Suppressor macrophage (primary cell): ENCODE measurements around the gene ABCA13.
"Not testable (repeated sequence)": the region's sequence is repeated elsewhere in the genome, so short reads cannot be mapped to it uniquely, and the experiment has no call there.

ENCODE experiments used
- DNase-seq, 4 experiments: peaks; one replicate each; pipeline ENCODE4 v3.0.0-alpha.2; 2020 to 2022
- total RNA-seq, 17 experiments: gene quantifications; one replicate each; lab custom pipeline; 2026; ENCODE audit warnings: mixed read lengths in 6 of 17, inconsistent platforms in 3 of 17; lab: John Stamatoyannopoulos, UW

Gene ABCA13, protein sequence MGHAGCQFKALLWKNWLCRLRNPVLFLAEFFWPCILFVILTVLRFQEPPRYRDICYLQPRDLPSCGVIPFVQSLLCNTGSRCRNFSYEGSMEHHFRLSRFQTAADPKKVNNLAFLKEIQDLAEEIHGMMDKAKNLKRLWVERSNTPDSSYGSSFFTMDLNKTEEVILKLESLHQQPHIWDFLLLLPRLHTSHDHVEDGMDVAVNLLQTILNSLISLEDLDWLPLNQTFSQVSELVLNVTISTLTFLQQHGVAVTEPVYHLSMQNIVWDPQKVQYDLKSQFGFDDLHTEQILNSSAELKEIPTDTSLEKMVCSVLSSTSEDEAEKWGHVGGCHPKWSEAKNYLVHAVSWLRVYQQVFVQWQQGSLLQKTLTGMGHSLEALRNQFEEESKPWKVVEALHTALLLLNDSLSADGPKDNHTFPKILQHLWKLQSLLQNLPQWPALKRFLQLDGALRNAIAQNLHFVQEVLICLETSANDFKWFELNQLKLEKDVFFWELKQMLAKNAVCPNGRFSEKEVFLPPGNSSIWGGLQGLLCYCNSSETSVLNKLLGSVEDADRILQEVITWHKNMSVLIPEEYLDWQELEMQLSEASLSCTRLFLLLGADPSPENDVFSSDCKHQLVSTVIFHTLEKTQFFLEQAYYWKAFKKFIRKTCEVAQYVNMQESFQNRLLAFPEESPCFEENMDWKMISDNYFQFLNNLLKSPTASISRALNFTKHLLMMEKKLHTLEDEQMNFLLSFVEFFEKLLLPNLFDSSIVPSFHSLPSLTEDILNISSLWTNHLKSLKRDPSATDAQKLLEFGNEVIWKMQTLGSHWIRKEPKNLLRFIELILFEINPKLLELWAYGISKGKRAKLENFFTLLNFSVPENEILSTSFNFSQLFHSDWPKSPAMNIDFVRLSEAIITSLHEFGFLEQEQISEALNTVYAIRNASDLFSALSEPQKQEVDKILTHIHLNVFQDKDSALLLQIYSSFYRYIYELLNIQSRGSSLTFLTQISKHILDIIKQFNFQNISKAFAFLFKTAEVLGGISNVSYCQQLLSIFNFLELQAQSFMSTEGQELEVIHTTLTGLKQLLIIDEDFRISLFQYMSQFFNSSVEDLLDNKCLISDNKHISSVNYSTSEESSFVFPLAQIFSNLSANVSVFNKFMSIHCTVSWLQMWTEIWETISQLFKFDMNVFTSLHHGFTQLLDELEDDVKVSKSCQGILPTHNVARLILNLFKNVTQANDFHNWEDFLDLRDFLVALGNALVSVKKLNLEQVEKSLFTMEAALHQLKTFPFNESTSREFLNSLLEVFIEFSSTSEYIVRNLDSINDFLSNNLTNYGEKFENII (N-terminal part only)
- total RNA-seq = 0 to 10.0 (median 0.14) reads per million in 17 experiments

DNA sequence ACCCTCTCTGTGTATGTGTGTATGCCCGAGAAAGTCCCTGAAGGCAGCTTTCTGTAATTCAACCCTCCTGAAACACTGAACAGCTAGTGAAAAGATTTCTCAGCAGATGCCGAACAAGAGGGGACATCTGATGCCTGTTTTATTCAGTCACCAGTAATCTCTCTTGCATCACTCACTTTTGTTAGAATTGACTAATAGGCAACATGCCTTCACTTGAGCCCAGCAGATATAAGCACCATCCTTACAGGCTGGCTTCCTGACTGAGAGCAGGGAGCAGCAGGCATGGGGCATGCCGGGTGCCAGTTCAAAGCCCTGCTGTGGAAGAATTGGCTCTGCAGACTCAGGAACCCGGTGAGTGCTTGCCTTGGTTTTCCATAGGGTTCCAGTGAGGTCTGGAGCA is at the start of gene ABCA13:
Gene ABCA13 (plus strand): TSS at position 257 of the 400 bp plus-strand sequence. CDS start 26 bp downstream, at position 283.
- peak in 1 of 4 experiments; percentile 2 for DNase-seq

DNA sequence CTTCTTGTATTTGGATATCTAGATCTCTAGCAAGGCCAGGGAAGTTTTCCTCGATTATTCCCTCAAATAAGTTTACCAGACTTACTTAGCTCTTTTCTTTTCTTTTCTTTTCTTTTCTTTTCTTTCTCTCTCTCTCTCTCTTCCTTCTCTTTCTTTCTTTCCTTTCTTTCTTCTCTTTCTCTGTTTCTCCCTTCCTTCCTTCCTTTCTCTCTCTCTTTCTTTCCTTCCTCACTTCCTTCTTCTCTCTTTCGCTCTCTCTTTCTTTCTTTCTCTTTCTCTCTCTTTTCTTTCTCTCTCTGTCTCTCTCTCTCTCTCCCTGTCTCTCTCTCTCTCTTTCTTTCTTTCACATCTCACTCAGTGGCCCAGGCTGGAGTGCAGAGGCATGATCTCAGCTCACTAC is 45.2 kb upstream of the ABCA13 start:
- no peak for DNase-seq

DNA sequence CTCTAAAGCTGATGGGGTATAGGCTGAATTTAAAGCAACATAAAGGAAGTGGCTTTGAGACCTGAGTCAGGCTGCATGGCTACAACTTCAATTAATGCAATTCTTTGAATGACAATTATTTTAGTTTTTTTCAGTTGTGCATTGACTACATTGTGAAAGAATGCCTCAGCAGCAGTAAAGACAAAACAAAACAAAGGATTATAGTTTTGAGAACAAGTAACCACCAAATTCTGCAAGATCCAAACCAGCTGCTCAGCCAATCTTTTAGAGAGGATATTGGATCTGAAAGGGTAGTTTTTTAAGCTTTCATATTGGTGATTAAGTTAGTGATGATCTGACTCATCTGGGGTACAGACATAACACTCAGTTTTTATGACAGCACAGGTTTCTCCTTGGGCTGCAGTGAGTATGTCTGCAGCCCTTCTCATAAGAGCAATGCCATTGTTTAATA is 40.6 kb upstream of the ABCA13 start:
- no peak for DNase-seq

DNA sequence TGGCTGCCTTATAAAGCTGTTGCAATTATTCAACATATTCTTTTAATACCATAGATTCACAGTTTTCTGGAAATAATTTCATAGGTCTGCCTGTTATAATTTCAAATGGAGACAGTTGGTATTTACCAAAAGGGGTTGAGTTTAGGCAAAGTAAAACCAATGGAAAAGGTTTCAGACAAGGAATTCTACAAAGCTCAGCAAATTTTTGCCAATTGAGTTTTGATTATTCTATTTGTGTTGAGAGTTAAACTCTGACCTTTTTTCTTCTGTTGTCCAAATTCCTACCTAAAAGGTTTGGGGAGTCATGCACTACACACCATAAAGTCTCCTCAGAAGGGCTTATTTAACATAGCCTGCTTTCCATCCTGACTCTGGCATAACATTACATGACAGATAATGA is 38.5 kb upstream of the ABCA13 start:
- DNase-seq = no peak

DNA sequence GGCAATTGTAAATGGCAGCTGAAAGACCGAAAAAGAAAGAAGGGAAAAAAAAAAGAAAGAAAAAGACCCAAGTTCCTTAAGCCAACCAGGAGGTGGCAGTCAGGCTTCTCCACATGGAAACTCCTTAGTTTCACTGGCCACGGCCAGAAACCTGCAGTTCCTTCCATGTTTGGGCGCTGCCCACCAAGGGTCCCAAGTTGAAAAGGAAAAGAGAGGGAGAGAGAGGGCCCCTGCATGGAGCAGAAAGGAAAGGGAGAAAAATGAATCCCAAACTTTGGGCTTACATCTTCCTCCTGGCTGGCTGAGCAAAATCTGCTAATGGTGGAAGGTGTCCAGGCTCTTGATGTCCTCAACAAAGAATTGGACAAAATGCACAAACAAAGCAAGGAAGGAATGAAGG is 31.8 kb upstream of the ABCA13 start:
- peak in 3 of 4 experiments; percentile 19 to 36 (median 34) for DNase-seq

DNA sequence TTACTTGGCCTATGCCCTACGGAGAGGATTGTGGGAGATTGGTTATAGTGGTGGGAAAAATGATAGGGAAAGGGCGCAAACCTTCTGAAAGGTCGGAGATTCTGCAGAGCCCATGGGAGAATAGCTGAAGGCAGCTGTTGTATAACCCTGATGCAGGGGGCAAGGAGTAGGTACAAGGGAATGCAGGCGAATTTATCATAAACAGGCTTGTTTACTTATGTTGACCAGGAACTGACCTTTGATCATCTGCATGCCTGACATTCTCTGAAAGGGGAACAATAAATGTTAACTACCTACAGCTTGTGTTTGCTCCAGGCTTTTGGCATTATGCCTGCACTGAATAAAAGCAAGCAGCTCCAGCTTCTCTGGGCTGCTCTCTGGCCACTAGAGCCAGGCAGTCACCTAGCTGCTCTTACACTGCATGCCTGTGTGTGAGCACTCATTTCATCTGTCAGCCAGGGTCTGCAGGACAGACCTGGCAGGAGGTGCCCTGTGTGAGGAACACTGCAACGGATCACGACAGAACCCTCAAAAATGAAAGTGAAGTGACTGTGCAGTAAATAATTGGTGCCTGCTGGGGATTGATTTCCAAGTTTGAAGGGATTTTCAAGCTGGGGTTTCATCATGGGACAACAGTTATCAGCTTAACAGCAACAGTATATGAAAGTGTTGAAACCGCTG is 31.1 kb upstream of the ABCA13 start:
- peak; percentile 36 to 78 (median 65) for DNase-seq

DNA sequence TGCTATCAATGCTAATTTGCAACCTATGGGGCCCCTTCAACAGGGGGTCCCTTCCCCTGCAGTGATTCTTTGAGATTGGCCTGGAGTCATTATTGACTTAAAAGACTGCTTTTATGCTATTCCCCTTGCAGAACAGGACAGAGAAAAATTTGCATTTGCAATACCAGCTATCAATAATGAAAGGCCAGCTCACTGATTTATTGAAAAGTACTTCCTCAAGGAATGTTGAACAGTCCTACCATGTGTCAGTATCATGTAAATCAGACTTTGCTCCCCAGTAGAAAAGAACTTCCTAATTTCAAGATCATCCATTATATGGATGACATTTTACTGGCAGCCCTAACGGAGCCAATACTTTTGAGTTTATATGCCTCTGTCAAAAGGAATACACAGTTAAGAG is 29.7 kb upstream of the ABCA13 start:
- DNase-seq = no peak

DNA sequence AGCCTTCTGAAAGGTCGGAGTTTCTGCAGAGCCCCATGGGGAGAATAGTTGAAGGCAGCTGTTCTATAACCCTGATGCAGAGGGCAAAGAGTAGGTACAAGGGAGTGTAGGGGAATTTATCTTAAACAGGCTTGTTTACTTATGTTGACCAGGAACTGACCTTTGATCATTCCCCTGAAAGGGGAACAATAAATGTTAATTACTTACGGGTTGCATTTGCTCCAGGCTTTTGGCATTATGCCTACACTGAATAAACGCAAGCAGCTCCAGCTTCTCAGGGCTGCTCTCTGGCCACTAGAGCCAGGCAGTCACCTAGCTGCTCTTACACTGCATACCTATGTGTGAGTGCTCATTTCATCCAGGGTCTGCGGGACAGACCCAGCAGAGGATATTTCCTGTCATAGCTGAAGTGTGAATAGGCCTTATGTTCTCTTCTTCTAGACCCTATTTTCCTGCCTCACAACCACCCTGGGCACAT is 26.9 kb upstream of the ABCA13 start:
- DNase-seq = peak; percentile 5 to 62 (median 40)

DNA sequence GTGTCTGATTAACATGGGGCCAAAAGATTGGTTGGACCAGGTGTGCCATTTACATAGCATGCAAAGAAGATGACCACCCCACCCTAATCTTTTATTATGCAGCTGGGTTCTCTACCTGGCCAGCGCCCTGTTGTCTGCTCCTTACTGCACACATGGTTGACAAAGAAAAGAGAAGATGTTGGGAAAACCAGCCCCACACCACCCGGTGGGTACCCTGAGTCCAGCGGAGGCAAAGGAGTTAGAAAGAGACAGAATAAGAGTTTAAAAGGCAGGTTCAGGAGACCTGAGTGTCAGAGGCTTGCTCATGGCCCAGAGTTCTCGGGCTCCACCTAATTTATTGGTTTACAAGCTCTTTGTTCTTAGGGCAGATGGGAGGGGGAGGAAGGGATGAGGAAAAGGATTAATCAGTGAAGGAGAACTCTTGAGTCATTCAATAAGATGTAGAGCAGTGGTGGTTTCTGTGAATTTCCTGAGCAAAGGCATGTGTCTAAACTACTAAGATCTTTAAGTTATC is 24.1 kb upstream of the ABCA13 start:
- no peak for DNase-seq

DNA sequence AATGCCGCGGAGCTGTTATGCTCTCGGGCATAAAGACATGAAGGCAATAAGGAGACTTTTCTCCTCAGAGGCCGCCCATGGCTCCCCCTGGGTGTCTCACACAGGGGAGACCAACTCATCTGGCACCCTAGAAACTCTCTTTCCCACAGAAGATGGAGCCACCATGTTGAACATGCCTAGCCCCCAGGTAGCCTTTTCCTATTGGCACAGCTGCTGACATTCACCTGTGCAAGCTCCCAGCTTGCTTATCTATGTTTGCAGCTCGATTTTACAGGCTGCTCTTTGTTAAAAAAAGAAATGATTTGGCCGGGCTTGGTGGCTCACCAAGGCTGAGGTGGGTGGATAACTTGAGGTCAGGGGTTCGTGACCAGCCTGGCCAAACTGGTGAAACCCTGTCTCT is 23.6 kb upstream of the ABCA13 start:
- not testable (repeated sequence) for DNase-seq

DNA sequence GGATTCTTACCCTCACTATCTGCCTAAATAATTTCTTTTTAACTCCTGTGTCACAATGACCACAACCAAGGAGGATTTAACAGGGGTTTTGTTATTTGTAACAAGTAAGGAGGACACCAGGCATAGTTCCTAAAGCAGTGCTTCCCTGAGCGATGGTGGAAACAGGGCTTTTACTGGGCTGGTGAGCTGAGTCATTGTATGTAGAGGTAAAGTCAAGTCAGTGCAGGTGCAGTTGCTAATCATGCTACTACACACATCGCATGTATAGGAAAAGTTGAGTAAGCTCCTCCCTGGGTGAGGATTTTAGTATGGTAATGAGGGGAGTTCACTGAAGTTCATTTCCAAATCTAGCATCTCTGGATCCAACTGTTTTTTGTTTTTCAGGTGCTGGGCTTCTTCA is 22.9 kb upstream of the ABCA13 start:
- DNase-seq = no peak

DNA sequence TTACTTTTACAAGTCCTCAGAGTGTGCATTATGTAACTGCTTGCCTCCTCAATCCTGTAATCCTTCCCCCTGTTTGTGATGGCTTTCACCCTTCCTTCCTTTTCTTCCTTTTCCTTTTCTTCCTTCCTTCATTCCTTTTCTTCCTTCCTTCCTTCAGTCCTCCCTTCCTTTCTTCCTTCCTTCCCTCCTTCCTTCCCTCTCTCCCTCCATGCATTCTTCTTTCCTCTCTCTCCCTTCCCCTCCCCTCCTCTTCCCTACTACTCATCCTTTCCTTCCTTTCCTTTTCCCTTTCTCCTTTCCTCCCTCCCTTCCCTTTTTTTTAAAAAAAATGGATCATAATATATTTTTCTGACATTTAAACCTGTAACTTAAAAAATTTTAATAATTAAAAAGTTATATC is 22.2 kb upstream of the ABCA13 start:
- DNase-seq = no peak

DNA sequence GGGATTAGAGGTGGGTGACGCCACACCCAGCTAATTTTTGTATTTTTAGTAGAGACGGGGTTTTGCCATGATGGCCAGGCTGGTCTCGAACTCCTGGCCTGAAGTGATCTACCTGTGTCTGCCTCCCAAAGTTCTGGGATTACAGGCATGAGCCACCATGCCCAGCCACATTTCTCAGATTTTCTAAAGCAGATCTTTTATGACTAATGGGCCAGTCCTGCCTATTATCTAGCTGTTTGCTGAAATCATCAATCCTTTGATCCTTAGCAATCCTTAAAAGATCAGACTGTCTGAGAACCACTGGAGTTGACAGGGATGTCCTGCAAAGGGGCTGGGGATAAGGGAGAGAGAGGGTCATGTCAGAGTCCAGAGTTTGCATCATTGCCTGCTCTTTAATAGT is 21.2 kb upstream of the ABCA13 start:
- no peak for DNase-seq

DNA sequence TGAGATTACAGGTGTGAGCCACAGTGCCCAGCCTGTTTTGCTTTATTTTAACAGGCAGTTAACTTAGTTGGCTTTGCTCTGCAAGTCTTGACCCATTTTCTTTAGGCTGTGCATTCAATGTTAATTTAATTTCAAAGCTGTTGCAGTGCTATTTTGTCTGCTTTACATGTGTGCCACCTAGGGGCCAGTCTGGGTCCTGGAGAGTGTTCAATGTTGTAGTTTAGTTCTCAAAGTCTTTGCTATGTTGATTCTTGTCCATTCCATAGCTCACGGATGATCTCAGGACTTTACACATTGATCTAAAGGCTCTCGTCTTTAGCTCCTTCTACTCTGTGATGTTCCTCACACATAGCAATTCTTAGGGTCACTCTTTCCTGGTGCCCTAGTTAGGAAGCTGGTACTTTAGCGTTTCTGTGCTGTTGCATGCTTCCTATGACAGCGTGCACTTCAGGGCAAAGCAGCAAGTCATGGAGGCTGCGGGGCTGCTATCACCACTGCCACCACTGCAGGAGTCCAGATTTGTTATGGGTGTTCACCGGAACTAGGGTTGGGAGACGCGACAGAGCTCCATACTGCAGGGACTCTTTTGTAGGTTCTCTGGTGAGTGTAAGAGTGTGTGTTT is 16.4 kb upstream of the ABCA13 start:
- DNase-seq = peak; percentile 66 to 77 (median 70)

DNA sequence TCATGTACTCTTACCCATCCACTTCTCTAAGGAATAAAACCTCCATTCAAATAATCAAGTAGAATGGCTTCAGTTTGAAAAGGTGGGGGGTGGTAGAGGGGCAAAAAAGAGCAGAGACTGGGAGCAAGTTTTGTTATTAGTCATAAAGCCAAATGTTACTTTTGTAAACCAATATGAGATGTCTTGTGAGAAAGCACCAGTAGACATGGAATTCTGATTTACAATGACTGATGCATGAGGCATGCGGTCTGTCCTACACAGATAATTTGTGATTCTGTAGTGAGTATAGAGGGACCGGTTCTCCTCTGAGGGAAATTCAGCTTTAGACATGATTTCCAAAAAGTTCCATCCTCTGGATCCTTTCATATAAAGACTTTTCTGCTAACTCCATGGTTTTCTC is 12.9 kb upstream of the ABCA13 start:
- DNase-seq = no peak

DNA sequence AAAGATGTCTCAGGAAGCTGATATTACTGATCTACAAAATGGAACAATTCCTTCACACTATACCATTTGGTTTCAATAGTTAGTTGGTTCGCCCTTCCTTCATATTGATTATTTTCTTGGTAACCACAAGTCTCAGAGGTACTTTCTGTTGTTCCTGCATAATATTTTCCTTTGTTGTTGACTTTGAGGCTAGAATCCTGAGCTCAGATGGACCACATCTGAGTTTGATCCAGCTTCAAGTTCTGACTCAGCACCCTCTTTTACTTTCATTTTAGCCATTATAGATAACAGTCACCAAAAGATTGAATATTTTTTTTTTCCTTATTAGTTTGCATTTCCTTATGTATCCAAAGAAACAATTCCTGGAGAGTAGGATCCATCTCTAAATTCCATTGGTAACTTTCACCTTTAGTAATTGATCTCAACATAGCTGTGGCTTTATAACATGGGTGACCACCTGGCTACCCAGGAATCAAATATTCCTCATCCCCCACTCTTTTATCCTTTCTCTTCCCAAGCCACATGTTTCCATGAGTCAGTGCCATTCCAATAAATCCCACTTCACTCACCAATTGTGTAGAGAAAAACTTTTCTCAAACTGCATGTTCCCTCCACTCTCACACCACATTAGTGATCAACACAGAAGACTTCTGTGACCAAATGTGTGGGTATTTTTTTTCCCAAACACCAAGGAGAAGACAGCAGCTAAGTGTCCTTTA is 9.7 kb upstream of the ABCA13 start:
- DNase-seq = no peak

DNA sequence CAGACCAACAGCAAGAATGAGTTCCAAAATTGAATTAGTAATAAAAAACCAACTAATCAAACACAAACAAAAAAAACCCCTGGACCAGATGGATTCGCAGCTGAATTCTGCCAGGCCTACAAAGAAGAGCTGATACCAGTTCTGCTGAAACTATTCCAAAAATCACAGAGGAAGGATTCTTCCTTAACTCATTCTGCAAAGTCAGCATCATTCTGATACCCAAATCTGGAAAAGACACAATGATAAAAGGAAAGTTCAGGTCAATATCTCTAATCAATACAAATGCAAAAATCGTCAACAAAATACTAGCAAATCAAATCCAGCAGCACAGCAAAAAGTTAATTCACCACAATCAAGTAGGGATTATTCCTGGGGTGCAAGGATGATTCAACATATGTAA is 6.1 kb upstream of the ABCA13 start:
- DNase-seq = no peak

DNA sequence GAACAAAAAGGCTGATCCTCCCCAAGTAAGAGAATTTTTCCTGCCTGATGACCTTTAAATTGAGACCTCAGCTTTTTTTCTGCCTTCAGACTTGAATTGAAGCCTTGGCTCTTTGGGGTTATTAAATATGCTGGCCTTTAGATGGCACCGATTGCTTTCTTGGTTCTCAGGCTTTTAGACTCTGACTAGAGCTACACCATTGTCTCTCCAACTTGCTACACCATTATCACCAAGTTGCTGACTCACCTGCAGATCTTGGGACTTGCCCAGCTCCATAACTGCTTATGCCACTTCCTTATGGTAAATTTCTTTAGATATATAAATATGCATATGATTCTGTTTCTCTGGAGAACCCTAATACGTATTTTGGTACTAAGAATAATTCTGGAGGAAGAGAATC is 3.1 kb upstream of the ABCA13 start:
- DNase-seq = peak in 3 of 4 experiments; percentile 18 to 28 (median 25)

DNA sequence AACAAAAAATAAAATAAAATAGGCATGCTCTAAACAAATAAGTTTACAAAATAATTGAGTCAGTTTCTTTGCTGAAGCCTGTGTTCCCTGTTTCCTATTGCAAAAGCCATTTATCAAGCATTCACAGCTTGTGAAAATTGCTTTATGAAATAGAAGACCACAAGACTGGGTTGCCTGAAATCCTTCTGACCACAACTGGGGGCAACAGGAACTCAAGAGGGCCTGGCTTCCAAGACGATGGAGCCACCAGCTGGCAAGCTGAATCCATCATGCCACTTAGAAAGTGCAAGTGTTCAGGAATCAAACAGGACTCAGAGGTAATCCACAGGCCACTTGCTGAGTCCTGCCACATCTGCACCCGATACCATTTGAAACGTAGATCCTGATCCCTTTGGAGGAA is 752 bp upstream of the ABCA13 start:
- peak in 3 of 4 experiments; percentile 10 to 18 (median 15) for DNase-seq

DNA sequence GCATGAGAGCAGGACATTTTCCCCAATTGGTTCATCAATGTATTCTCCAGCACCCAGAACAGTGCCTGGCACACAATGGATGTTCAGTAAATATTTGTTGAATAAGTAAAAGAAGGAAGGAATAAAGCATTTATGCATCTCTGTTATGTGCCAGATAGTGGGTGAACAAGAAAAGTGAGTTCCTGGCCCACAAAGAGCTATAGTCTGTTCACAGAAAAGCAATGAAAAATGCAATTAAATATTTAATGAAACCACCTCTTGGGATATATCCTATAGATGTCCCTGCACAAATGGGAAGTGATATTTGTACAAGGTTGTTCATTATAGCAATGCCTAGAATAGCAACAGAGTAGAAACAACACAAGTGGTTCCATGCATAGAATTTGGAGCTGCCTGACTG is 2.1 kb downstream of the ABCA13 start:
- DNase-seq = no peak
